Measurements from ENCODE around the gene CTNNA1.
"Not testable (repeated sequence)": the region's sequence is repeated elsewhere in the genome, so short reads cannot be mapped to it uniquely, and the experiment has no call there.

DNA sequence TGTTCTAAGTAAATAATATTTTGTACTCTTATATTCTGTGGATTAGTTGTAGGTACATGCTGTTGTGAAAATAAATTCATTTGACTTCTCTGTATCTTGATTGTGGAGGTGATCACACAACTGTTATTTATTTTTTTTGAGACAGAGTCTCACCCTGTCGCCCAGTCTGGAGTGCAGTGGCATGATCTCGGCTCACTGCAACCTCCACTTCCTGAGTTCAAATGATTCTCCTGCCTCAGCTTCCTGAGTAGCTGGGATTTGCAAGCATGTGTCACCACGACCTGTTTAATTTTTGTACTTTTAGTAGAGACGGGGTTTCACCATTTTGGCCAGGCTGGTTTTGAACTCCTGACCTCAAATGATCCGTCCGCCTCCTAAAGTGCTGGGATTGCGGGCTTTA lies 7.9 kb downstream of the CTNNA1 start:
- not testable (repeated sequence) for TF ChIP-seq ZNF354C (tag by site-specific recombination; IDR thresholded peaks at IDR 0.05; ENCODE audit: borderline replicate concordance, low read depth); YY1 (tag by site-specific recombination; IDR thresholded peaks at IDR 0.05); MYNN (tag by site-specific recombination; IDR thresholded peaks at IDR 0.05; ENCODE audit: borderline replicate concordance); ZNF621 (tag by site-specific recombination; IDR thresholded peaks at IDR 0.05); ZBTB8A (tag by site-specific recombination; IDR thresholded peaks at IDR 0.05); SP2 (tag by site-specific recombination; IDR thresholded peaks at IDR 0.05); SCRT1 (tag by site-specific recombination; IDR thresholded peaks at IDR 0.05; ENCODE audit: borderline replicate concordance); ZNF10 (tag by site-specific recombination; IDR thresholded peaks at IDR 0.05)
- TF ChIP-seq, protein P1, sequence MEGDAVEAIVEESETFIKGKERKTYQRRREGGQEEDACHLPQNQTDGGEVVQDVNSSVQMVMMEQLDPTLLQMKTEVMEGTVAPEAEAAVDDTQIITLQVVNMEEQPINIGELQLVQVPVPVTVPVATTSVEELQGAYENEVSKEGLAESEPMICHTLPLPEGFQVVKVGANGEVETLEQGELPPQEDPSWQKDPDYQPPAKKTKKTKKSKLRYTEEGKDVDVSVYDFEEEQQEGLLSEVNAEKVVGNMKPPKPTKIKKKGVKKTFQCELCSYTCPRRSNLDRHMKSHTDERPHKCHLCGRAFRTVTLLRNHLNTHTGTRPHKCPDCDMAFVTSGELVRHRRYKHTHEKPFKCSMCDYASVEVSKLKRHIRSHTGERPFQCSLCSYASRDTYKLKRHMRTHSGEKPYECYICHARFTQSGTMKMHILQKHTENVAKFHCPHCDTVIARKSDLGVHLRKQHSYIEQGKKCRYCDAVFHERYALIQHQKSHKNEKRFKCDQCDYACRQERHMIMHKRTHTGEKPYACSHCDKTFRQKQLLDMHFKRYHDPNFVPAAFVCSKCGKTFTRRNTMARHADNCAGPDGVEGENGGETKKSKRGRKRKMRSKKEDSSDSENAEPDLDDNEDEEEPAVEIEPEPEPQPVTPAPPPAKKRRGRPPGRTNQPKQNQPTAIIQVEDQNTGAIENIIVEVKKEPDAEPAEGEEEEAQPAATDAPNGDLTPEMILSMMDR (tag by site-specific recombination; IDR thresholded peaks at IDR 0.05) = not testable (repeated sequence)
- TF ChIP-seq, protein P2, sequence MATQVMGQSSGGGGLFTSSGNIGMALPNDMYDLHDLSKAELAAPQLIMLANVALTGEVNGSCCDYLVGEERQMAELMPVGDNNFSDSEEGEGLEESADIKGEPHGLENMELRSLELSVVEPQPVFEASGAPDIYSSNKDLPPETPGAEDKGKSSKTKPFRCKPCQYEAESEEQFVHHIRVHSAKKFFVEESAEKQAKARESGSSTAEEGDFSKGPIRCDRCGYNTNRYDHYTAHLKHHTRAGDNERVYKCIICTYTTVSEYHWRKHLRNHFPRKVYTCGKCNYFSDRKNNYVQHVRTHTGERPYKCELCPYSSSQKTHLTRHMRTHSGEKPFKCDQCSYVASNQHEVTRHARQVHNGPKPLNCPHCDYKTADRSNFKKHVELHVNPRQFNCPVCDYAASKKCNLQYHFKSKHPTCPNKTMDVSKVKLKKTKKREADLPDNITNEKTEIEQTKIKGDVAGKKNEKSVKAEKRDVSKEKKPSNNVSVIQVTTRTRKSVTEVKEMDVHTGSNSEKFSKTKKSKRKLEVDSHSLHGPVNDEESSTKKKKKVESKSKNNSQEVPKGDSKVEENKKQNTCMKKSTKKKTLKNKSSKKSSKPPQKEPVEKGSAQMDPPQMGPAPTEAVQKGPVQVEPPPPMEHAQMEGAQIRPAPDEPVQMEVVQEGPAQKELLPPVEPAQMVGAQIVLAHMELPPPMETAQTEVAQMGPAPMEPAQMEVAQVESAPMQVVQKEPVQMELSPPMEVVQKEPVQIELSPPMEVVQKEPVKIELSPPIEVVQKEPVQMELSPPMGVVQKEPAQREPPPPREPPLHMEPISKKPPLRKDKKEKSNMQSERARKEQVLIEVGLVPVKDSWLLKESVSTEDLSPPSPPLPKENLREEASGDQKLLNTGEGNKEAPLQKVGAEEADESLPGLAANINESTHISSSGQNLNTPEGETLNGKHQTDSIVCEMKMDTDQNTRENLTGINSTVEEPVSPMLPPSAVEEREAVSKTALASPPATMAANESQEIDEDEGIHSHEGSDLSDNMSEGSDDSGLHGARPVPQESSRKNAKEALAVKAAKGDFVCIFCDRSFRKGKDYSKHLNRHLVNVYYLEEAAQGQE (tag by site-specific recombination; IDR thresholded peaks at IDR 0.05) = not testable (repeated sequence)
- TF ChIP-seq, protein P3, sequence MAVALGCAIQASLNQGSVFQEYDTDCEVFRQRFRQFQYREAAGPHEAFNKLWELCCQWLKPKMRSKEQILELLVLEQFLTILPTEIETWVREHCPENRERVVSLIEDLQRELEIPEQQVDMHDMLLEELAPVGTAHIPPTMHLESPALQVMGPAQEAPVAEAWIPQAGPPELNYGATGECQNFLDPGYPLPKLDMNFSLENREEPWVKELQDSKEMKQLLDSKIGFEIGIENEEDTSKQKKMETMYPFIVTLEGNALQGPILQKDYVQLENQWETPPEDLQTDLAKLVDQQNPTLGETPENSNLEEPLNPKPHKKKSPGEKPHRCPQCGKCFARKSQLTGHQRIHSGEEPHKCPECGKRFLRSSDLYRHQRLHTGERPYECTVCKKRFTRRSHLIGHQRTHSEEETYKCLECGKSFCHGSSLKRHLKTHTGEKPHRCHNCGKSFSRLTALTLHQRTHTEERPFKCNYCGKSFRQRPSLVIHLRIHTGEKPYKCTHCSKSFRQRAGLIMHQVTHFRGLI (tag by site-specific recombination; IDR thresholded peaks at IDR 0.05) = not testable (repeated sequence)
- TF ChIP-seq, protein P4, sequence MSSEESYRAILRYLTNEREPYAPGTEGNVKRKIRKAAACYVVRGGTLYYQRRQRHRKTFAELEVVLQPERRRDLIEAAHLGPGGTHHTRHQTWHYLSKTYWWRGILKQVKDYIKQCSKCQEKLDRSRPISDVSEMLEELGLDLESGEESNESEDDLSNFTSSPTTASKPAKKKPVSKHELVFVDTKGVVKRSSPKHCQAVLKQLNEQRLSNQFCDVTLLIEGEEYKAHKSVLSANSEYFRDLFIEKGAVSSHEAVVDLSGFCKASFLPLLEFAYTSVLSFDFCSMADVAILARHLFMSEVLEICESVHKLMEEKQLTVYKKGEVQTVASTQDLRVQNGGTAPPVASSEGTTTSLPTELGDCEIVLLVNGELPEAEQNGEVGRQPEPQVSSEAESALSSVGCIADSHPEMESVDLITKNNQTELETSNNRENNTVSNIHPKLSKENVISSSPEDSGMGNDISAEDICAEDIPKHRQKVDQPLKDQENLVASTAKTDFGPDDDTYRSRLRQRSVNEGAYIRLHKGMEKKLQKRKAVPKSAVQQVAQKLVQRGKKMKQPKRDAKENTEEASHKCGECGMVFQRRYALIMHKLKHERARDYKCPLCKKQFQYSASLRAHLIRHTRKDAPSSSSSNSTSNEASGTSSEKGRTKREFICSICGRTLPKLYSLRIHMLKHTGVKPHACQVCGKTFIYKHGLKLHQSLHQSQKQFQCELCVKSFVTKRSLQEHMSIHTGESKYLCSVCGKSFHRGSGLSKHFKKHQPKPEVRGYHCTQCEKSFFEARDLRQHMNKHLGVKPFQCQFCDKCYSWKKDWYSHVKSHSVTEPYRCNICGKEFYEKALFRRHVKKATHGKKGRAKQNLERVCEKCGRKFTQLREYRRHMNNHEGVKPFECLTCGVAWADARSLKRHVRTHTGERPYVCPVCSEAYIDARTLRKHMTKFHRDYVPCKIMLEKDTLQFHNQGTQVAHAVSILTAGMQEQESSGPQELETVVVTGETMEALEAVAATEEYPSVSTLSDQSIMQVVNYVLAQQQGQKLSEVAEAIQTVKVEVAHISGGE (tag by site-specific recombination; conservative IDR thresholded peaks at IDR 0.05; ENCODE audit: low read depth) = not testable (repeated sequence)
- TF ChIP-seq, protein P5, sequence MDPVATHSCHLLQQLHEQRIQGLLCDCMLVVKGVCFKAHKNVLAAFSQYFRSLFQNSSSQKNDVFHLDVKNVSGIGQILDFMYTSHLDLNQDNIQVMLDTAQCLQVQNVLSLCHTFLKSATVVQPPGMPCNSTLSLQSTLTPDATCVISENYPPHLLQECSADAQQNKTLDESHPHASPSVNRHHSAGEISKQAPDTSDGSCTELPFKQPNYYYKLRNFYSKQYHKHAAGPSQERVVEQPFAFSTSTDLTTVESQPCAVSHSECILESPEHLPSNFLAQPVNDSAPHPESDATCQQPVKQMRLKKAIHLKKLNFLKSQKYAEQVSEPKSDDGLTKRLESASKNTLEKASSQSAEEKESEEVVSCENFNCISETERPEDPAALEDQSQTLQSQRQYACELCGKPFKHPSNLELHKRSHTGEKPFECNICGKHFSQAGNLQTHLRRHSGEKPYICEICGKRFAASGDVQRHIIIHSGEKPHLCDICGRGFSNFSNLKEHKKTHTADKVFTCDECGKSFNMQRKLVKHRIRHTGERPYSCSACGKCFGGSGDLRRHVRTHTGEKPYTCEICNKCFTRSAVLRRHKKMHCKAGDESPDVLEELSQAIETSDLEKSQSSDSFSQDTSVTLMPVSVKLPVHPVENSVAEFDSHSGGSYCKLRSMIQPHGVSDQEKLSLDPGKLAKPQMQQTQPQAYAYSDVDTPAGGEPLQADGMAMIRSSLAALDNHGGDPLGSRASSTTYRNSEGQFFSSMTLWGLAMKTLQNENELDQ (tag by site-specific recombination; IDR thresholded peaks at IDR 0.05; ENCODE audit: low read depth) = not testable (repeated sequence)

Measured in HEK293 (cell line).